KOPT-K1 (cell line): Measurements from ENCODE around the gene AJUBA.
A peak's percentile ranks its signal among the peaks of the same experiment; 100 is the strongest.
"Not testable (repeated sequence)": the region's sequence is repeated elsewhere in the genome, so short reads cannot be mapped to it uniquely, and the experiment has no call there.

Source experiments
- H3K27ac ChIP-seq: fragments of 200-600 bp; sonication (generic); 2 replicates; pipeline ENCODE4 v1.5.1; 2016; ENCODE audit warnings: antibody characterized with exemption, mild to moderate bottlenecking, low read depth, low read length; ENCODE audit not compliant: poor library complexity, severe bottlenecking
- H3K36me3 ChIP-seq: fragments of 200-600 bp; sonication (generic); 2 replicates; pipeline ENCODE4 v1.5.1; 2017; ENCODE audit warnings: antibody characterized with exemption, mild to moderate bottlenecking, low read length, moderate library complexity; ENCODE audit not compliant: insufficient read depth
- H3K9me3 ChIP-seq: fragments of 200-600 bp; sonication (generic); 2 replicates; pipeline ENCODE4 v1.5.1; 2017; ENCODE audit warnings: antibody characterized with exemption, low read length, mild to moderate bottlenecking; ENCODE audit not compliant: insufficient read depth, poor library complexity, severe bottlenecking

Gene AJUBA

GRCh38 chr14:23013054-23013748, 30.9 kb upstream of the AJUBA start:
- H3K36me3 ChIP-seq: no peaks in the 10 kb centered on the region
- no peak overlapping the region for H3K27ac ChIP-seq
- no peaks in the 10 kb centered on the region for H3K9me3 ChIP-seq

GRCh38 chr14:23009939-23010726, 27.8 kb upstream of the AJUBA start, which contains the start of gene C14orf93:
Gene C14orf93 (minus strand): TSS chr14:23010143. CDS start chr14:22999023, 11,120 bp downstream.
- Histone ChIP-seq H3K27ac (peak within 1 kb of the TSS; percentile 93), H3K36me3 (no peaks in the 10 kb centered on the region), H3K9me3 (no peaks in the 10 kb centered on the region)

- H3K36me3 ChIP-seq: no peaks in the 10 kb centered on the region
- H3K9me3 ChIP-seq: no peaks in the 10 kb centered on the region
- H3K27ac ChIP-seq: peak overlapping the region; percentile 93
Measured at GRCh38 chr14:23009483-23009938, 27.2 kb upstream of the AJUBA start.

GRCh38 chr14:23008831-23009230, 26.5 kb upstream of the AJUBA start:
- Histone ChIP-seq H3K27ac (peak overlapping the region; percentile 93), H3K9me3 (no peaks in the 10 kb centered on the region), H3K36me3 (no peaks in the 10 kb centered on the region)

- Histone ChIP-seq H3K36me3 (no peaks in the 10 kb centered on the region), H3K9me3 (no peaks in the 10 kb centered on the region), H3K27ac (peak overlapping the region; percentile 93)
Measured at GRCh38 chr14:23006544-23007419, 24.4 kb upstream of the AJUBA start.

- Histone ChIP-seq H3K36me3 (no peaks in the 10 kb centered on the region), H3K9me3 (no peaks in the 10 kb centered on the region), H3K27ac (peak overlapping the region; percentile 93)
Measured at GRCh38 chr14:23006188-23006534, 23.8 kb upstream of the AJUBA start.

- Histone ChIP-seq H3K27ac (peak overlapping the region; percentile 93), H3K9me3 (no peaks in the 10 kb centered on the region), H3K36me3 (no peaks in the 10 kb centered on the region)
Measured at GRCh38 chr14:23005451-23006187, 23.3 kb upstream of the AJUBA start.

GRCh38 chr14:23004274-23004673, 21.9 kb upstream of the AJUBA start:
- H3K27ac ChIP-seq, H3K9me3 ChIP-seq, H3K36me3 ChIP-seq: not testable (repeated sequence)

GRCh38 chr14:23002592-23002991, 20.2 kb upstream of the AJUBA start:
- no peaks in the 10 kb centered on the region for H3K9me3 ChIP-seq
- no peak overlapping the region for H3K27ac ChIP-seq
- no peaks in the 10 kb centered on the region for H3K36me3 ChIP-seq

- Histone ChIP-seq H3K9me3 (no peaks in the 10 kb centered on the region), H3K36me3 (no peaks in the 10 kb centered on the region), H3K27ac (no peak overlapping the region)
Measured at GRCh38 chr14:23000860-23001259, 18.5 kb upstream of the AJUBA start.

GRCh38 chr14:22998329-22999012, 16.1 kb upstream of the AJUBA start:
- H3K27ac ChIP-seq: no peak overlapping the region
- no peaks in the 10 kb centered on the region for H3K9me3 ChIP-seq
- no peaks in the 10 kb centered on the region for H3K36me3 ChIP-seq

GRCh38 chr14:22997676-22998323, 15.4 kb upstream of the AJUBA start:
- no peaks in the 10 kb centered on the region for H3K36me3 ChIP-seq
- no peaks in the 10 kb centered on the region for H3K9me3 ChIP-seq
- H3K27ac ChIP-seq: no peak overlapping the region

GRCh38 chr14:22996768-22997654, 14.7 kb upstream of the AJUBA start:
- no peaks in the 10 kb centered on the region for H3K36me3 ChIP-seq
- no peaks in the 10 kb centered on the region for H3K9me3 ChIP-seq
- H3K27ac ChIP-seq: no peak overlapping the region
